GM08714 (cell line): ENCODE results near the gene JAK2.

Source experiments
- H3K4me3 ChIP-seq: fragments of 200-500 bp; sonication (Bioruptor generic); 2 replicates; pipeline ENCODE4 v1.5.1; 2014; ENCODE audit warnings: mild to moderate bottlenecking, low read length, inconsistent platforms
- ZNF274 ChIP-seq: IDR thresholded peaks from 2 replicates; pipeline ENCODE4 v1.6.1; 2012; ENCODE audit warnings: mild to moderate bottlenecking, low read depth, low read length

The JAK2 gene

DNA sequence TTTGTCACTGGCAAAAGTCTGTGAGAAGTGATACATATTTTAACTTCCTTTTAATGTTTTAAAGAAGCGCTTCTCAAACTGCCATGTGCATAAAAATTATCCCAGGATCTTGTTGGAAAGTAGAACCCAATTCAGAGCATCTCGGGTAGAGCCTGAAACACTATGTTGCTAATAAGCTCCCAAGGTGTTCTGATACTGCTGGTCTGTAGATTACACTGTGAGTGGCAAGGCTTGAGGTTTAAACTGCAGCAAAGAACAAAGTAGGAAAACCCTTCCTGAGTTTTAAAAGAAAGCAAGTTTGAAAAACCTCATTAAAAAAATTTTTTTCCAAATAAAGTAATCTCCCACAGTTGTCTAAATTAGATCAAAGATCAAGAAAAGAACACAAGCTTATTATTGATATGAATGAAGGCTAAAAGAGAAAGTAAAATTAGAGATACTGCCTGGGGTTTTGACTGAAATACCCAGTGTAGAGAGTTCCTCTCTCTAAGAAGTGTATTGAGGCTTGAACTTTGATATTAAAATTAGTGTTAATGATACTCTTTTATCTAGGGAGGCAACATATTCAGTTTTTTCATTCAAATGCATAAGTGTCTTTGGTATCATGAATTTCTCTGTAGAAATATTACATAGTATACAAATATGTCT, 19.8 kb upstream of the JAK2 start:
- H3K4me3 ChIP-seq = no peak overlapping the region
- no peak for TF ChIP-seq ZNF274

DNA sequence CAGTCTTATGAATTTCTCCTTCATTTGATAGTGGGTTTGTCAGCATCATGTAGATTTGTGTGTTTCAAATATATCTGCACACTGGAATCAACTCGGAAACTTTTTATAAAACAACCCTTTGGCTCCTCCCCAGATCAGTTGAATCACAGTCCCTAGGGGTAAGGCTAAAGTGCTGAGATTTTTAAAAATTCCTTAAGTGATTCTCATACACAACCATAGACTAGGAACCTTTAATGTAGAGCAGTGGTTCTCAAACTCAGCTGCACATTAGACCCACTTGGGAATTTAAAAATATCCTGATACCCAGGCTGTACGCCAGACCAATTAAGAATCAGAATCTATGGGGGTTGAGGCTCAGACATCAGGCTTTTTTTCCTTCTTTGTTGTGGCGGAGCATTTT, 17.5 kb upstream of the JAK2 start:
- no peak for TF ChIP-seq ZNF274
- no peak overlapping the region for H3K4me3 ChIP-seq

DNA sequence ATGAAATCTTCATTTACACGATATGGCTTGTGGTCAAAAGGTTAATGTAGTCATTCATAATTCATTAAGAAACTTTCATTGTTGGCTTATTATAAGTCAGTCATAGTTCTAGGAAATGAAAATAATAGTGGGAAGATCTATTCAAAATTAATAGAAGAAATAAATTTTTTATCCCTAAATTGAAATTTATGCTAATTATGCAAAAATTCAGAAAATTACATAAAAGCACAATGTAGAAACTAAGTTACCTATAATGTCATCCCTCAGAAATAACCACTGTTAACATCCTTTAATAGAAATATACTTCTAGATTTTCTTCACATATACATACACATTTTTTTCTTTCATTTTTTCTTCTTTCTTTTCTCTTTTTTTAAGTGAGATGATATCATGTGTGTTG, 15.9 kb upstream of the JAK2 start:
- H3K4me3 ChIP-seq = no peak overlapping the region
- no peak for TF ChIP-seq ZNF274

DNA sequence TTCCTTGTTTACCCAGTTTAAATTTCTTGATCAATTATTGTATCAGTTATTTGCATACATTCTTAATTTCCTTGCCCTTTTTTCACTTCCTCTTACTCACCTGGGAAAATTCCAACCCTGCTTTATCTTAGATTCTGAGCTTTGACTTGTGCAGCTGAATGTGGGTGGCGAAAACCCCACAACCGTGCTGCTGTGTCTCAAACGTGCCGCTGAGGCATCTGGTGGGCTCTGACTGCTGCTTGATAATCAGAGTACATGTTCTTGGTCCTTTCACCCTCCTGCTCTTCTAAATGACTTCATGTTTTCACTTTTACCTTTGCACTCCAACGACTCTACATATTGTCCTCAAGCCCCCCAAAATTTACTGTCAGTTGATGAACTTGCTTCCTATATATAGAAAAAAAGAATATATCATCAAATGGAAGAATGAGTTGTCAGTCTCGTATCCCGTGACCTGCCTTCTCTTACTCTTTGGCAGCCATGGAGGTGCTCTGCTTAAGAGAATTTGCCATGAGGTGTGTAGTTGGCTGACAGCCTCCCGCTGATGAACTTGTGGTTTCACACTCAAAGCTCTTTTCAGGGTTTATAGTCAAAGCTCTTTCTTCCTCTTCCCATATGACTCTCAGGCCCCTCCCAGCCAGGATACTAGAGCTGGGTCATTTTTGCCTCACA, 14.0 kb upstream of the JAK2 start:
- no peak for TF ChIP-seq ZNF274

DNA sequence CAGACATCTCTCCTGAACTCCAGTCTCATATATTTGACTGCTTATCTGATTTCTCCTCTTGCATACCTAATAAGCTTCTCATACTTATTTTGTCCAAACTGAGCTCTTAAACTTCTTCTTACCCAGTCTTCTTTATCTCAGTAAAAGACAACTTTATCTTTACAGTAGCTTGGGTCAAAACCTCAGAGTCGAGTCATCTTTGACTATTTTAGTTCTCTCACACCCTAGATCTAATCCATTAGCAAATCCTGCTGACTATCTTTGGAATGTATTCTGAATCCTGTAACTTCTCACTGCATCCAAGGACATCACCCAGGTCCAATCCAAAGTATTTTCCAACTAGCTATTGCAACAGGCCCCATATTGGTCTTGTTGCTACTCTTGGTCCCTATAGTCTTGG, 11.8 kb upstream of the JAK2 start:
- no peak for TF ChIP-seq ZNF274
- H3K4me3 ChIP-seq = no peak overlapping the region

More for the DNA sequence above, 14.0 kb upstream of the JAK2 start:
- peak overlapping the region; percentile 74 for H3K4me3 ChIP-seq

DNA sequence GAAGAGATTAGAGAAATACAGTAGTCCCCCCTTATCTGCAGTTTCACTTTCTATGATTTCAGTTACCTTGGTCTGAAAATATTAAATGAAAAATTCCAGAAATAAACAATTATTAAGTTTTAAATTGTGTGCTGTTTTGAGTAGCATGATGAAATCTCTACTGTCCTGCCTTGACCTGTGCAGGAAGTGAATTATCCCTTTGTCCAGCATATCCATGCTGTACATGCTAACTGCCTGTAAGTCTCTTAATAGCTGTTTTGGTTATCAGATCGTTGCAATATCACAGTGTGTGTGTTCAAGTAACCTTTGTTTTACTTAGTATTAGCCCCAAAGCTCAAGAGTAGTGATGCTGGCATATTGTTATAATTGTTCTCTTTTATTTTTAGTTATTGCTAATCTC, 11.2 kb upstream of the JAK2 start:
- no peak for TF ChIP-seq ZNF274
- H3K4me3 ChIP-seq = no peak overlapping the region

DNA sequence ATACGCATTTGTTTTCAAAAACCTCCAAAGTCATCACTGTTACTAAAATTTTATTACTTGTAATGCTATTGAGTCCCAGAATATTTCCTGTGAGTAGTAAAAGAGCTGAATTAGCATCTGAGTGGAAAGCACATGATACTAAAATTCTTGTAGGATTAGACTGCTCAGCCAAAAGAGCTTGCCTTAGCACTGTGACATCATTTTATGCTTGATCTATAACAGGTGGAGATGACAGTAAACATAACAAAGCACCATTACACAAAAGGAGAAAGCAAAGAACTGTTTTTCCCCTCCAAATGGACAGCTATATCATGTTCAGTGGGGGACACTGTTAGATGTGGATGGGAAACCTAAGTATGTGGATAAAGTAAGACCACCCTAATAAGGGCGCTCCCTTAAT, 5.8 kb upstream of the JAK2 start:
- no peak for TF ChIP-seq ZNF274
- no peak overlapping the region for H3K4me3 ChIP-seq

DNA sequence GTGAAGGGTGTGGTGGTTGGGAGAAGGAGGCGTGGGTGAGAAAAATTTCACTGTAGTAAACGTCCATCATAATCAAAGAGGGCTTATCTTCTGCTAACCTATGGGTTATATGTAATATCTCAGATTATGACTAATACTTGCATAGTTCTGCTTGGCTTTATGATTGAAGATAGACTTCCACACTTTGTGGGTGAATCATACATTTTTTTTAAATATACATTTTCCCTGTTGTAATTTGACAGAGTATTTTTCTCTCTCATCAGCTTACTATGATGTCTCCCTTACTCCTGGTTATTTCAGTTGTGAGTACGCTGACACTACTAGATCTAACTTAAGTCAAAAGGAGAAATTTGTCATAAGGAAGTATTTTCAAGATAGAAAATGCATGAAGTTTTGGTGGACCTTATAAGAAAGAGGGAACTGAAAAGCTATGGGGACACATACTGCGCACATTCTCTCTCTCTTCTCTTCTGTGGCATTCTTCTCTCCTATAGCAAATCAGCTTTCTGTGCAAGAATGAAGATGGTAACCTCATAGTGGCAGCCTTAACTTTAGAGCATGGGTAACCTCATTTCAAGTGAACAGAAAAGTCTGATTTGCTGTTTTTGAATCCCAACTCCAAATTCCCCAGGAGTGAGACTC, 4.9 kb upstream of the JAK2 start:
- TF ChIP-seq ZNF274 = no peak
- no peak overlapping the region for H3K4me3 ChIP-seq

DNA sequence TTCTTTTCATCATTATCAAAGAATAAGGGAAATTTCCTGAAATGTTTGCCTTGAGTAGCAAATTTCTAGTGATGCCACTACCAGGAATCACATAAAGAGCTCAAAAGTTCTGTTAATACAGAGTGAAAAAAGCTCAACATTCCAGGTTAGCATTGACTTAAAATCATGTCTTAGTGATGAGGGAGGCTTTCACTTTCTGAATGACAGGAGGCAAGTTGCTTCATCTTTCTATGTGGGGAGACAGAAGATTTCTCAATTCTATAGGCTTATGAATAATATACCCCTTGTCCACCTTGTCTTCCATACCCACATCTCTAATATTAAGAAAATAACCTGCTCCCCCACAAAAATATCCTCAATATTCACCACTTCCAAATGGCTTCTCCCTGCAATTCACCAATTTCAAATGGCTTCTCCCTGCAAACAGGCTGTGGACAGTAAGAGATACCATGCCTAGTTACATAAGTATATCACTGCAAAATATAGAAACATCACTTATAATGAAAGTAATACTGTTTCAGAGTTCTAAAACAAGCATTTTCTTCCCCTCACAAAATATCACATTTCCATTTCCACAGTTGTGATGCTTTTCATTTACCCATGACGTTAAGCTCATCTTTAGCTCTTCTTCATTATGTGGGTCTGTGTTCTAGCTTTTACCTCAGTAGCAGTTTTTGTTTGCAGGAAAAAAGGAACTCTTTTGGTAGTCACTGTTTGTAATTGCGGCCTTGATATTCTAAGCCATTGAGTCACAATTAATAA, 2.2 kb upstream of the JAK2 start:
- H3K4me3 ChIP-seq = no peak overlapping the region
- TF ChIP-seq ZNF274 = no peak

DNA sequence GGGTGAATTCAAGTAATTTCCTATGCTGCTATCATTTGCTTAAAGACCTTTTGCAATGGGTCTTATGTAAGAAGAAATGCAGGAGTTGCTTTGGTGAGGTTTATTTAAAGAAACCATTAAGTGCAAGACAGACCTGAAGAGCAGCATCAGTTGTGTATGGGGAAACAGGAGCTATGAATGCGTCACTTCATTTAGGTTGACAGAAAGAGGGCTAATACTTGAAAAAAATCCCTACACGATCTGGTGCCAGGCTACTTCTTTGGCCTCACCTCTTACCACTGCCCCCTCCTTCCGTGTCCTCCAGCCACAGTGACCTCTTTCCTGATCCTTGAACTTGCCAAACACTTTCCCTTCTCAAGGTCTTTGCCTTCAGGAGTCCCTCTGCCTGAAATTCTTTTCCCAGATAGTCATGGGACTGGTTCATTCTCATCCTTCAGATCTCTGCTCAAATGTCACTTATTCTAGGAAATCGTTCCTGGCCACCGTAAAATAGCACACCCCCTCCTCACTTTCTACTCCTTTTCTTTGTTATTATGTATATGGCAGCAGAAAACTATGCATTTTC, 1.4 kb upstream of the JAK2 start:
- peak overlapping the region; percentile 88 for H3K4me3 ChIP-seq
- TF ChIP-seq ZNF274 = no peak

DNA sequence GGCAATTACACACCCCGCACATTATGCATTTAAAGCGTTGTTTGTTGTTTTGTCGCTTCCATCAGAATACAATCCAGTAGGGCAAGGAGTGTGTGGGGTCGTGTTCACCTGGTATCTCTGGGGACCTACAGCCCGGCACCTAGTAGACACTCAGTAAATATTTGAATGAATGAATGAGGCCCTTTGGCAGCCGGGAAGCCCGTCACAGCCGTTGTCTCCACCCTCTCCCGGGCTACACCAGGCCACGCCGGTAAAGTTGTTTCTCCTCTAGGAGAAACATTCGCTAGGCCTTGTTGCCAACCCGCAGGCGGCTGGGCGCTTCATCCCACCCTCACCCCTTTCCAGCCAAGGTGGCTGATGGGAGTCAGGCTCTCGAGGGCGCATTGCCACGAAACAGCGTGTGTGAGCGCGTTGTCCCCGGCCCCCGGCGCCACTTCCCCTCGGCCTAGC, 876 bp upstream of the JAK2 start:
- no peak for TF ChIP-seq ZNF274

DNA sequence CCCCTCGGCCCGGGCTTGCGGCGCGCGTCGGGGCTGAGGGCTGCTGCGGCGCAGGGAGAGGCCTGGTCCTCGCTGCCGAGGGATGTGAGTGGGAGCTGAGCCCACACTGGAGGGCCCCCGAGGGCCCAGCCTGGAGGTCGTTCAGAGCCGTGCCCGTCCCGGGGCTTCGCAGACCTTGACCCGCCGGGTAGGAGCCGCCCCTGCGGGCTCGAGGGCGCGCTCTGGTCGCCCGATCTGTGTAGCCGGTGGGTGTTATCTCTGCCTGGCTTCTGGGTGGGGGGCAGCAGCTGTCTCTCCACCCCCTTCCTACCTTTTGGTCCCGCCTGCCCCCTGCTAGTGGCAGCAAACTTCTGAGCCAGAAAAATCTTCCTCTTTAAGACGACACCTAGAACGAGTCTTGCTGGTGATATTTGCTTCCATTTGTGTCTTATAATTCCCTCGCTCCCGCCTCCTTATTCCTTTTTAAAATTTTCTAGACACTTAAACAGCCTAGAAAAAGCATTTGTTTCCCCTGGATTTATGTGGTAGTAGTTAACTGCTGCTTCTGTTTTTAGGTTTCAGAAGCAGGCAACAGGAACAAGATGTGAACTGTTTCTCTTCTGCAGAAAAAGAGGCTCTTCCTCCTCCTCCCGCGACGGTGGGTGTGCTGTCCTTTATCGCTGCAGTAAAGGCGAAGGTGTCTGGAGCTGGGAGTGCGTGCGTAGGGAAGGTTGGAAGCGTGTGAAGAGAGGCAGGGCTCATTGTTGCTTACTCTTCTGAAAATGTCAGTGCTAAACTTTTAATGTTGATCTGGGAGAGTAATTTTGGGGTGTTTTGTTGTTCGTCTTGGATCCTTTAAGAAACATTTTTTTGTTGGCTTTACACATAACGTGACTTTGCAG, 554 bp downstream of the JAK2 start:
- TF ChIP-seq ZNF274 = no peak
- H3K4me3 ChIP-seq = peak overlapping the region; percentile 88

More for the DNA sequence above, 876 bp upstream of the JAK2 start:
- peak overlapping the region; percentile 88 for H3K4me3 ChIP-seq

DNA sequence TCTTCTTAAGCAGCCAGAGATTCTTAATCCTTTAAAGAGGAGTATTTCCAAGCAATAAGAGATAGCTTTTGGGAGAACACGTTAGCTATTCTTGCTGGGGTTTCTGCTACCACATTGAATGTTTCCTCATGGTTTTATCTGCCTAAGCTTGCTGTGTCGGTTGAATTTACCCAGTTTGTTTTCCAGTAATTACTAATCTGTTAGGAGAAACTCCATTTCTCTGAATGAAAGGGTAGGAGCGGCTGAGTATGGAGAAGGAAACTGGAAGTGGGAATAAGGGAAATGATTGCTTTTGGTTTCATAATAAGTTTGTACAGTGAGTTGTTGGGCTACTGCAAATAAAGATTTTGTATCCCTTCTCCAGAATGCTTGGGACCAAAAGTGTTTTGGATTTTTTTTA, 1.2 kb downstream of the JAK2 start:
- no peak for TF ChIP-seq ZNF274
- peak overlapping the region; percentile 88 for H3K4me3 ChIP-seq
